ENCODE data around the gene KIF26B. TPM values are rescaled to one million over a fixed set of nuclear protein-coding genes. Genes with fewer than 3 reads are reported as not detected.

Gene KIF26B
- 10 to 100 TPM; 10.9 to 15.1 TPM for total RNA-seq
- polyA plus RNA-seq (ENCODE audit: insufficient read length in 2 of 2): 10 to 100 TPM; 23.3 to 37.1 TPM
- long read RNA-seq, donor 1: 0 reads
- long read RNA-seq, donor 2, partial matches to known transcripts: 10 of 10 reads
- long read RNA-seq, donor 2, other reads (novel, unspliced or antisense): 0 of 10 reads
- long read RNA-seq, donor 3, partial matches to known transcripts: 5 of 5 reads
- long read RNA-seq, donor 3, other reads (novel, unspliced or antisense): 0 of 5 reads
- long read RNA-seq, donor 4: 0 reads

GRCh38 chr1:245154429-245155271 is at the start of gene KIF26B:
Gene KIF26B, plus strand, starts transcription at chr1:245154985. Its CDS starts 440 bp downstream, at chr1:245155425.
- peak within 1 kb of the TSS; percentile 67 for H3K4me3 ChIP-seq (ENCODE audit: low read depth, low read length)
- under 1% methylated on average over 75 of the region's 83 CpGs for WGBS (ENCODE audit: insufficient coverage)
- H3K36me3 ChIP-seq (ENCODE audit: control insufficient read depth, insufficient read depth, low read length): no peaks in the 10 kb centered on the region
- DNase-seq (ENCODE audit: low read depth in 4 of 6, low spot score in 6 of 6): peak in 3 of 6 donors; percentile 36 to 93 (median 84)
- H3K4me1 ChIP-seq (ENCODE audit: control insufficient read depth, insufficient read depth, low read length): peaks cover 35% of the 10 kb centered on the region
- peak within 1 kb of the TSS; percentile 73 for H3K27ac ChIP-seq (ENCODE audit: low read depth, low read length)
- peaks cover 24% of the 10 kb centered on the region for H3K27me3 ChIP-seq (ENCODE audit: control insufficient read depth, insufficient read depth, low read length)
- no peaks in the 10 kb centered on the region for H3K9me3 ChIP-seq (ENCODE audit: control insufficient read depth, insufficient read depth, low read length)

GRCh38 chr1:245105042-245105441 is 49.7 kb upstream of the KIF26B start:
- no peak overlapping the region for H3K27ac ChIP-seq (ENCODE audit: low read depth, low read length)
- H3K4me3 ChIP-seq (ENCODE audit: low read depth, low read length): no peak overlapping the region
- H3K4me1 ChIP-seq (ENCODE audit: control insufficient read depth, insufficient read depth, low read length): peaks cover 17% of the 10 kb centered on the region
- H3K9me3 ChIP-seq (ENCODE audit: control insufficient read depth, insufficient read depth, low read length): no peaks in the 10 kb centered on the region
- whole genome bisulfite sequencing (ENCODE audit: insufficient coverage): no CpG with 5 or more reads among the region's 3 CpGs
- H3K36me3 ChIP-seq (ENCODE audit: control insufficient read depth, insufficient read depth, low read length): peaks cover 8% of the 10 kb centered on the region
- DNase-seq (ENCODE audit: low read depth in 4 of 6, low spot score in 6 of 6): no peak
- no peaks in the 10 kb centered on the region for H3K27me3 ChIP-seq (ENCODE audit: control insufficient read depth, insufficient read depth, low read length)

GRCh38 chr1:245105815-245106410 is 48.9 kb upstream of the KIF26B start:
- WGBS (ENCODE audit: insufficient coverage): 96% methylated on average over 2 of the region's 5 CpGs
- Histone ChIP-seq H3K4me1 (ENCODE audit: control insufficient read depth, insufficient read depth, low read length) (peaks cover 17% of the 10 kb centered on the region), H3K4me3 (ENCODE audit: low read depth, low read length) (no peak overlapping the region), H3K9me3 (ENCODE audit: control insufficient read depth, insufficient read depth, low read length) (no peaks in the 10 kb centered on the region), H3K36me3 (ENCODE audit: control insufficient read depth, insufficient read depth, low read length) (peaks cover 8% of the 10 kb centered on the region), H3K27me3 (ENCODE audit: control insufficient read depth, insufficient read depth, low read length) (no peaks in the 10 kb centered on the region), H3K27ac (ENCODE audit: low read depth, low read length) (no peak overlapping the region)
- DNase-seq (ENCODE audit: low read depth in 4 of 6, low spot score in 6 of 6): no peak

DNA sequence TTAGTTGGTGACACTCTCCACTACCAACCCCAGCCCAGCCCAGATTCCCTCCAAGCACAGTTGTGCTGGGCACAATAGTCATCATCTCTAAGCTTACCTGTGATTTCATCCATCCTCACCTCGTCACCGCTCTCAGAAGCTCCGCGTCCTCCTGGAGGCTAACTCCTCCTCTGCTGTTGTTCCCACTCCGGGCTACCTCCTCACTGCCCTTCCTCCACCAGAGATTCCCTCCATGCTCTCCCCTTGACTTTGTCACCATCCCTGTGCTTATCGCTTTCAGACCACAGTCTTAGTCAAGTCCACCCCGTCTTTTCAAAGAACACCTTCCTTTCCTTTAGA is 47.0 kb upstream of the KIF26B start:
- no peaks in the 10 kb centered on the region for H3K27me3 ChIP-seq (ENCODE audit: control insufficient read depth, insufficient read depth, low read length)
- H3K36me3 ChIP-seq (ENCODE audit: control insufficient read depth, insufficient read depth, low read length): peaks cover 8% of the 10 kb centered on the region
- no peaks in the 10 kb centered on the region for H3K9me3 ChIP-seq (ENCODE audit: control insufficient read depth, insufficient read depth, low read length)
- DNase-seq (ENCODE audit: low read depth in 4 of 6, low spot score in 6 of 6): no peak
- H3K27ac ChIP-seq (ENCODE audit: low read depth, low read length): peak overlapping the region; percentile 76
- 90% methylated on average over 7 of the region's 7 CpGs for WGBS (ENCODE audit: insufficient coverage)
- H3K4me3 ChIP-seq (ENCODE audit: low read depth, low read length): peak overlapping the region; percentile 37
- peaks cover 17% of the 10 kb centered on the region for H3K4me1 ChIP-seq (ENCODE audit: control insufficient read depth, insufficient read depth, low read length)

GRCh38 chr1:245108246-245108645 is 46.5 kb upstream of the KIF26B start:
- WGBS (ENCODE audit: insufficient coverage): 26% methylated on average over 4 of the region's 4 CpGs
- peak in 2 of 6 donors; percentile 47 to 57 for DNase-seq (ENCODE audit: low read depth in 4 of 6, low spot score in 6 of 6)
- peak overlapping the region; percentile 76 for H3K27ac ChIP-seq (ENCODE audit: low read depth, low read length)

DNA sequence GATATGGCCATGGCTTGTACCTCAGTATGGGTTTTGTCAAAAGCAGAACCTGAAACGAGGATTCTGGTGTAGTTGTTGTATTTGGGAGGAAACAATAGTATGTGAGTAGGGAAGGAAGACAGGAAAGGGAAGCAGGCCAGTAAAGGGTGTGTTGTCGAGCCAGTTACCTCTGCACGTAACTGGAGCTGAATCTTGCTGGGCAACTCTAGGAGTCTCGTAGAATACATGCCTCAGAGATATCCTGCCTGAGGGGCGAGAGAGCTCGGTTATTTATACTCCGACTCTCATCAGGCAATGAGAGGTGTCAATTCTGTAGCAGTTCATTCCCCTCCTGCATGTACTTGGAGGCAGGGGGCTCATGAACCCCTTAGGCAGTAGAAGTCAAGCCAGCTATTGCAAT is 45.9 kb upstream of the KIF26B start:
- WGBS (ENCODE audit: insufficient coverage): 72% methylated on average over 7 of the region's 7 CpGs
- H3K36me3 ChIP-seq (ENCODE audit: control insufficient read depth, insufficient read depth, low read length): peaks cover 8% of the 10 kb centered on the region

More at GRCh38 chr1:245108246-245108645, 46.5 kb upstream of the KIF26B start:
- H3K4me3 ChIP-seq (ENCODE audit: low read depth, low read length): peak overlapping the region; percentile 37
- H3K36me3 ChIP-seq (ENCODE audit: control insufficient read depth, insufficient read depth, low read length): peaks cover 8% of the 10 kb centered on the region
- H3K9me3 ChIP-seq (ENCODE audit: control insufficient read depth, insufficient read depth, low read length): no peaks in the 10 kb centered on the region
- no peaks in the 10 kb centered on the region for H3K27me3 ChIP-seq (ENCODE audit: control insufficient read depth, insufficient read depth, low read length)
- peaks cover 17% of the 10 kb centered on the region for H3K4me1 ChIP-seq (ENCODE audit: control insufficient read depth, insufficient read depth, low read length)

GRCh38 chr1:245110406-245110805 is 44.4 kb upstream of the KIF26B start:
- no peaks in the 10 kb centered on the region for H3K9me3 ChIP-seq (ENCODE audit: control insufficient read depth, insufficient read depth, low read length)
- peaks cover 8% of the 10 kb centered on the region for H3K36me3 ChIP-seq (ENCODE audit: control insufficient read depth, insufficient read depth, low read length)
- no peak overlapping the region for H3K27ac ChIP-seq (ENCODE audit: low read depth, low read length)
- H3K27me3 ChIP-seq (ENCODE audit: control insufficient read depth, insufficient read depth, low read length): no peaks in the 10 kb centered on the region
- H3K4me1 ChIP-seq (ENCODE audit: control insufficient read depth, insufficient read depth, low read length): peaks cover 17% of the 10 kb centered on the region
- no peak overlapping the region for H3K4me3 ChIP-seq (ENCODE audit: low read depth, low read length)
- no peak for DNase-seq (ENCODE audit: low read depth in 4 of 6, low spot score in 6 of 6)
- WGBS (ENCODE audit: insufficient coverage): no CpG with 5 or more reads among the region's 2 CpGs

More for the DNA sequence above, 45.9 kb upstream of the KIF26B start:
- DNase-seq (ENCODE audit: low read depth in 4 of 6, low spot score in 6 of 6): no peak
- H3K4me3 ChIP-seq (ENCODE audit: low read depth, low read length): no peak overlapping the region
- H3K9me3 ChIP-seq (ENCODE audit: control insufficient read depth, insufficient read depth, low read length): no peaks in the 10 kb centered on the region
- peak overlapping the region; percentile 76 for H3K27ac ChIP-seq (ENCODE audit: low read depth, low read length)
- peaks cover 17% of the 10 kb centered on the region for H3K4me1 ChIP-seq (ENCODE audit: control insufficient read depth, insufficient read depth, low read length)
- no peaks in the 10 kb centered on the region for H3K27me3 ChIP-seq (ENCODE audit: control insufficient read depth, insufficient read depth, low read length)

GRCh38 chr1:245111073-245111472 is 43.7 kb upstream of the KIF26B start:
- H3K27me3 ChIP-seq (ENCODE audit: control insufficient read depth, insufficient read depth, low read length): no peaks in the 10 kb centered on the region
- H3K4me3 ChIP-seq (ENCODE audit: low read depth, low read length): no peak overlapping the region
- no peaks in the 10 kb centered on the region for H3K9me3 ChIP-seq (ENCODE audit: control insufficient read depth, insufficient read depth, low read length)
- no peak for DNase-seq (ENCODE audit: low read depth in 4 of 6, low spot score in 6 of 6)
- H3K27ac ChIP-seq (ENCODE audit: low read depth, low read length): no peak overlapping the region
- H3K4me1 ChIP-seq (ENCODE audit: control insufficient read depth, insufficient read depth, low read length): peaks cover 17% of the 10 kb centered on the region
- 58% methylated on average over 2 of the region's 6 CpGs for WGBS (ENCODE audit: insufficient coverage)
- peaks cover 8% of the 10 kb centered on the region for H3K36me3 ChIP-seq (ENCODE audit: control insufficient read depth, insufficient read depth, low read length)

GRCh38 chr1:245113649-245114048 is 41.1 kb upstream of the KIF26B start:
- no peak for DNase-seq (ENCODE audit: low read depth in 4 of 6, low spot score in 6 of 6)
- no peaks in the 10 kb centered on the region for H3K9me3 ChIP-seq (ENCODE audit: control insufficient read depth, insufficient read depth, low read length)
- no peak overlapping the region for H3K27ac ChIP-seq (ENCODE audit: low read depth, low read length)
- 84% methylated on average over 8 of the region's 9 CpGs for WGBS (ENCODE audit: insufficient coverage)
- H3K4me1 ChIP-seq (ENCODE audit: control insufficient read depth, insufficient read depth, low read length): peaks cover 8% of the 10 kb centered on the region
- H3K27me3 ChIP-seq (ENCODE audit: control insufficient read depth, insufficient read depth, low read length): no peaks in the 10 kb centered on the region
- no peaks in the 10 kb centered on the region for H3K36me3 ChIP-seq (ENCODE audit: control insufficient read depth, insufficient read depth, low read length)
- H3K4me3 ChIP-seq (ENCODE audit: low read depth, low read length): no peak overlapping the region

Data from spinal cord (tissue), 10 donors.